DND-41 (cell line): ENCODE measurements around the gene NPR1.

Experiments
- ATAC-seq: fragments of 200-7000 bp; cut with Tn5 transposase; 3 replicates; pipeline ENCODE4 v1.9.1; 2021; ENCODE audit warnings: low read depth; ENCODE audit not compliant: insufficient read depth
- DNase-seq: peaks from one replicate; pipeline ENCODE4 v3.0.0-alpha.2; 2020
- H2AFZ ChIP-seq: 2 replicates; pipeline ENCODE4 v1.6.0; 2012; ENCODE audit warnings: low read depth, low read length
- H3K27ac ChIP-seq: 2 replicates; pipeline ENCODE4 v1.5.1; 2012; ENCODE audit warnings: low read length, inconsistent platforms
- H3K27me3 ChIP-seq: fragments of 200-600 bp; sonication (generic); 2 replicates; pipeline ENCODE4 v1.6.0; 2012; ENCODE audit warnings: low read length, mild to moderate bottlenecking, inconsistent platforms; ENCODE audit not compliant: insufficient read depth, poor library complexity
- H3K36me3 ChIP-seq: 2 replicates; pipeline ENCODE4 v1.5.1; 2012; ENCODE audit warnings: low read length, inconsistent platforms; ENCODE audit not compliant: insufficient read depth
- H3K4me1 ChIP-seq: 2 replicates; pipeline ENCODE4 v1.5.1; 2012; ENCODE audit warnings: mild to moderate bottlenecking, low read length; ENCODE audit not compliant: insufficient read depth
- H3K4me2 ChIP-seq: 2 replicates; pipeline ENCODE4 v1.6.0; 2012; ENCODE audit warnings: mild to moderate bottlenecking, moderate library complexity, low read length, inconsistent platforms; ENCODE audit not compliant: insufficient read depth
- H3K4me3 ChIP-seq, 2 experiments: fragments of 200-600 bp in 1 of 2; shearing (Covaris generic) in 1 of 2; 2 replicates each; pipeline ENCODE4 v1.5.1; 2012 to 2016; ENCODE audit warnings: inconsistent platforms in 2 of 2, low read length in 2 of 2, mild to moderate bottlenecking in 2 of 2, low read depth in 1 of 2, moderate library complexity in 1 of 2
- H3K79me2 ChIP-seq: 2 replicates; pipeline ENCODE4 v1.6.0; 2012; ENCODE audit warnings: low read length, inconsistent platforms; ENCODE audit not compliant: insufficient read depth
- H3K9ac ChIP-seq: 2 replicates; pipeline ENCODE4 v1.6.0; 2012; ENCODE audit warnings: low read depth, mild to moderate bottlenecking, inconsistent platforms, low read length, moderate library complexity
- H3K9me3 ChIP-seq: 2 replicates; pipeline ENCODE4 v1.5.1; 2012; ENCODE audit warnings: low read length, moderate library complexity, mild to moderate bottlenecking, inconsistent platforms; ENCODE audit not compliant: insufficient read depth, severe bottlenecking
- H4K20me1 ChIP-seq: 2 replicates; pipeline ENCODE4 v1.6.0; 2012; ENCODE audit warnings: low read length; ENCODE audit not compliant: insufficient read depth
- CTCF ChIP-seq: IDR thresholded peaks from 2 replicates; pipeline ENCODE4 v1.5.1; 2012; ENCODE audit warnings: borderline replicate concordance, low read length, moderate library complexity, mild to moderate bottlenecking; ENCODE audit not compliant: poor library complexity, severe bottlenecking; ENCODE audit errors: extremely low read depth
- EZH2 ChIP-seq: IDR thresholded peaks from 3 replicates; pipeline ENCODE4 v1.6.1; 2012; ENCODE audit warnings: borderline replicate concordance, low read depth, mild to moderate bottlenecking, moderate library complexity, low read length, inconsistent platforms; ENCODE audit not compliant: severe bottlenecking

Gene NPR1

GRCh38 chr1:153742411-153743142 is 64.1 kb downstream of the NPR1 start:
- H3K9ac ChIP-seq, result no peak overlapping the region
- no peaks in the 10 kb centered on the region for H3K27me3 ChIP-seq
- H3K27ac ChIP-seq, result no peak overlapping the region
- TF ChIP-seq CTCF (no peak), EZH2 (no peak)
- H3K9me3 ChIP-seq, result no peaks in the 10 kb centered on the region
- H2AFZ ChIP-seq, result no peak overlapping the region
- peaks cover 73% of the 10 kb centered on the region for H3K36me3 ChIP-seq
- DNase-seq, result no peak
- H3K4me2 ChIP-seq, result no peak overlapping the region
- no peak overlapping the region for H3K4me3 ChIP-seq
- H3K4me1 ChIP-seq, result no peaks in the 10 kb centered on the region
- H4K20me1 ChIP-seq, result no peaks in the 10 kb centered on the region
- peaks cover 3% of the 10 kb centered on the region; the same call in 1 of the 2 replicates for H3K79me2 ChIP-seq
- ATAC-seq, result no peak
